RPMI7951 (cell line): Measurements from ENCODE around the gene DIS3L2. TPM values are rescaled to one million over a fixed set of nuclear protein-coding genes. Genes with fewer than 3 reads are reported as not detected.

Source experiments
- DNase-seq: peaks from one replicate; pipeline ENCODE4 v3.0.0-alpha.2; 2012; ENCODE audit warnings: low read depth
- total RNA-seq: library from RNA; depleted of rRNA; stranded (reverse); fragments of >200 nt; shearing (Covaris generic); gene quantifications from 2 replicates; pipeline ENCODE4 v1.2.3, GENCODE V29; 2014

DIS3L2 gene
- total RNA-seq, 1 experiment from 2014 or later = 22.2 TPM

GRCh38 chr2:232261776-232262175, 300.3 kb downstream of the DIS3L2 start:
- no peak for DNase-seq

- no peak for DNase-seq
Measured at GRCh38 chr2:232263295-232263694, 301.8 kb downstream of the DIS3L2 start.

- DNase-seq = no peak
Measured at GRCh38 chr2:232264081-232264480, 302.6 kb downstream of the DIS3L2 start.

- DNase-seq = no peak
Measured at GRCh38 chr2:232265329-232265728, 303.8 kb downstream of the DIS3L2 start.

GRCh38 chr2:232268636-232269165, 307.2 kb downstream of the DIS3L2 start:
- no peak for DNase-seq

GRCh38 chr2:232269867-232270266, 308.4 kb downstream of the DIS3L2 start:
- DNase-seq = no peak

- no peak for DNase-seq
Measured at GRCh38 chr2:232273903-232274643, 312.6 kb downstream of the DIS3L2 start.

GRCh38 chr2:232275670-232276069, 314.2 kb downstream of the DIS3L2 start:
- no peak for DNase-seq

GRCh38 chr2:232276084-232276732, 314.7 kb downstream of the DIS3L2 start:
- no peak for DNase-seq

GRCh38 chr2:232276733-232277313, 315.3 kb downstream of the DIS3L2 start:
- no peak for DNase-seq

- no peak for DNase-seq
Measured at GRCh38 chr2:232278534-232278933, 317.0 kb downstream of the DIS3L2 start.

- no peak for DNase-seq
Measured at GRCh38 chr2:232280341-232280740, 318.8 kb downstream of the DIS3L2 start.

GRCh38 chr2:232281858-232282507, 320.5 kb downstream of the DIS3L2 start:
- no peak for DNase-seq

- DNase-seq = no peak
Measured at GRCh38 chr2:232282508-232283055, 321.1 kb downstream of the DIS3L2 start.

- no peak for DNase-seq
Measured at GRCh38 chr2:232286001-232286868, 324.7 kb downstream of the DIS3L2 start.

- DNase-seq = no peak
Measured at GRCh38 chr2:232287316-232287715, 325.8 kb downstream of the DIS3L2 start.

GRCh38 chr2:232288489-232289030, 327.0 kb downstream of the DIS3L2 start:
- DNase-seq = no peak

GRCh38 chr2:232290668-232291067, 329.2 kb downstream of the DIS3L2 start:
- DNase-seq = no peak

GRCh38 chr2:232291343-232291742, 329.8 kb downstream of the DIS3L2 start:
- no peak for DNase-seq

- peak; percentile 58 for DNase-seq
Measured at GRCh38 chr2:232292395-232293154, 331.1 kb downstream of the DIS3L2 start.
